Adrenal gland (tissue), 5 donors: ENCODE results near the gene CHTOP.

Source experiments
- POLR2A ChIP-seq, 2 donors: fragments of 450-650 bp; IDR thresholded peaks; one replicate each; pipeline ENCODE4 v1.6.1; 2017; ENCODE audit warnings: antibody characterized with exemption in 2 of 2, mild to moderate bottlenecking in 2 of 2, moderate library complexity in 1 of 2
- TF ChIP-seq, protein P1 (sequence below), 6 experiments: fragments of 450-650 bp in 4 of 6; fragments of 200-600 bp in 2 of 6; sonication (generic) in 1 of 6; IDR thresholded peaks; 1 replicate in 5 of 6; 2 replicates in 1 of 6; pipeline versions ENCODE4 v1.5.1 to v1.8.0; 2016 to 2021; ENCODE audit warnings: antibody characterized with exemption in 6 of 6, mild to moderate bottlenecking in 2 of 6, moderate library complexity in 1 of 6
- donor health status: DM: no; HTN: no; CAD: no.

DNA sequence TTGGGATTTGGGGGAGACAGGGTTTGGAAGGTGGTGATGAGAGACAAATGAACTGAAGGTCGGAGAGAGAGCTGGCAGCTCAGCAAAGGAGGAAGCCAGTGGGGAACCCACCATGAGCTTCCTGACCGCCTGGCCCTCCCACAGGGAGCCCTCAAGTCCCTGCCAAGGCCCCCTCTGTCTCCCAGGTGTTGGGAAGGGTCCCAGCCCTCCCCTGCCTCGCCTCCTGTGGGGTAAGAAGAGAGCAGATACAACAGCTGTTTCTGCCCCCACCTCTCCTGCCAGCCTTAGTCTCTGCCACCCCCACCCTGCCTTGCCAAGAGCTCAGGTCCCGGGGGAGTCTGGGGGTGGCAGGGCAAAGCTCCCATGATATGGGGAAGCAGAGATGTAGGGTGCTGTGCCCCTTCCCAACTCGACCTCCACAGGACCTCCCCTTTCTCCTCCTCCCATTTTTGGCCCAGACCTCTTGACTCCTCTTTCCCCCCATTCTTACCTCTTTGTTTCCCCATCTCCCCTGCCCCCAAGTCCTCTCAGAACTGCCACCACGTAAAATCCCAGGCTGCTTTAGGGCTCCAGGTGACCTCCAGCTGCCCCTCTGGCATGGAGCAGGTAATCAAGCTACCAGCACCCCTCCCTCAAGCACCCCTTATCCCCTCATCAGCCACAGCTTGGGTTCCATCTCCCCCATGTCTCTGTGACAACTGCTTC is 5.1 kb upstream of the CHTOP start:
- TF ChIP-seq, protein P1, sequence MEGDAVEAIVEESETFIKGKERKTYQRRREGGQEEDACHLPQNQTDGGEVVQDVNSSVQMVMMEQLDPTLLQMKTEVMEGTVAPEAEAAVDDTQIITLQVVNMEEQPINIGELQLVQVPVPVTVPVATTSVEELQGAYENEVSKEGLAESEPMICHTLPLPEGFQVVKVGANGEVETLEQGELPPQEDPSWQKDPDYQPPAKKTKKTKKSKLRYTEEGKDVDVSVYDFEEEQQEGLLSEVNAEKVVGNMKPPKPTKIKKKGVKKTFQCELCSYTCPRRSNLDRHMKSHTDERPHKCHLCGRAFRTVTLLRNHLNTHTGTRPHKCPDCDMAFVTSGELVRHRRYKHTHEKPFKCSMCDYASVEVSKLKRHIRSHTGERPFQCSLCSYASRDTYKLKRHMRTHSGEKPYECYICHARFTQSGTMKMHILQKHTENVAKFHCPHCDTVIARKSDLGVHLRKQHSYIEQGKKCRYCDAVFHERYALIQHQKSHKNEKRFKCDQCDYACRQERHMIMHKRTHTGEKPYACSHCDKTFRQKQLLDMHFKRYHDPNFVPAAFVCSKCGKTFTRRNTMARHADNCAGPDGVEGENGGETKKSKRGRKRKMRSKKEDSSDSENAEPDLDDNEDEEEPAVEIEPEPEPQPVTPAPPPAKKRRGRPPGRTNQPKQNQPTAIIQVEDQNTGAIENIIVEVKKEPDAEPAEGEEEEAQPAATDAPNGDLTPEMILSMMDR (IDR thresholded peaks at IDR 0.05) = no peak
- TF ChIP-seq POLR2A (IDR thresholded peaks at IDR 0.05) = no peak
